Effector CD8-positive, alpha-beta T cell (primary cell): Measurements from ENCODE around the gene SIRT1.
"Not testable (repeated sequence)": the region's sequence is repeated elsewhere in the genome, so short reads cannot be mapped to it uniquely, and the experiment has no call there.

Source experiments
- DNase-seq: peaks from one replicate; lab custom pipeline; 2025; lab: John Stamatoyannopoulos, UW

Gene SIRT1

GRCh38 chr10:67959839-67960476 is 75.5 kb downstream of the SIRT1 start:
- DNase-seq = no peak

GRCh38 chr10:67965456-67965855 is 81.0 kb downstream of the SIRT1 start:
- no peak for DNase-seq

GRCh38 chr10:67966035-67966434 is 81.6 kb downstream of the SIRT1 start:
- not testable (repeated sequence) for DNase-seq
